Breast epithelium (tissue), 3 donors: Measurements from ENCODE around the gene NFIC.

ENCODE experiments used
- POLR2AphosphoS5 ChIP-seq, 3 donors: sonication (generic); formaldehyde crosslinking; IDR thresholded peaks; one replicate each; pipeline ENCODE4 v1.6.1; 2017; ENCODE audit warnings: antibody characterized with exemption in 3 of 3
- TF ChIP-seq, protein P1 (sequence below), 3 donors: fragments of 450-650 bp; IDR thresholded peaks; one replicate each; pipeline ENCODE4 v1.5.1; 2016 to 2017; ENCODE audit warnings: antibody characterized with exemption in 3 of 3, mild to moderate bottlenecking in 3 of 3, moderate library complexity in 3 of 3

DNA sequence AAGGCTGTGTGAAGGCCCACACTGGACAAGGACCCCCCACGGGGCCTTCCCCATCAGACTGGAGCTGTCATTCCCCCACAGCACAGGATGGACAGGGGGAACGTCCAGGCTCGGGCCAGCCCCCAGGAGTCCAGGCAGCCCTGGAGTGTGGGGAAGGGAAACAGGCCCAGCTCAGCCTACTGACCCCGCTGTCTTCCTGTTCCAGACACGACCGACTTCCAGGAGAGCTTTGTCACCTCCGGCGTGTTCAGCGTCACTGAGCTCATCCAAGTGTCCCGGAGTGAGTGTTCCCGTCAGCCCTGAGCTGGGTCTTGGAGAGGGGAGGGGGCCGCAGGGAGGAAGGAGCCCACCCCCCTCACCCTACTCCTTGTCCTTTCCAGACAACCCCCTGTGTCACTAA, 66.9 kb downstream of the NFIC start:
- TF ChIP-seq, protein P1, sequence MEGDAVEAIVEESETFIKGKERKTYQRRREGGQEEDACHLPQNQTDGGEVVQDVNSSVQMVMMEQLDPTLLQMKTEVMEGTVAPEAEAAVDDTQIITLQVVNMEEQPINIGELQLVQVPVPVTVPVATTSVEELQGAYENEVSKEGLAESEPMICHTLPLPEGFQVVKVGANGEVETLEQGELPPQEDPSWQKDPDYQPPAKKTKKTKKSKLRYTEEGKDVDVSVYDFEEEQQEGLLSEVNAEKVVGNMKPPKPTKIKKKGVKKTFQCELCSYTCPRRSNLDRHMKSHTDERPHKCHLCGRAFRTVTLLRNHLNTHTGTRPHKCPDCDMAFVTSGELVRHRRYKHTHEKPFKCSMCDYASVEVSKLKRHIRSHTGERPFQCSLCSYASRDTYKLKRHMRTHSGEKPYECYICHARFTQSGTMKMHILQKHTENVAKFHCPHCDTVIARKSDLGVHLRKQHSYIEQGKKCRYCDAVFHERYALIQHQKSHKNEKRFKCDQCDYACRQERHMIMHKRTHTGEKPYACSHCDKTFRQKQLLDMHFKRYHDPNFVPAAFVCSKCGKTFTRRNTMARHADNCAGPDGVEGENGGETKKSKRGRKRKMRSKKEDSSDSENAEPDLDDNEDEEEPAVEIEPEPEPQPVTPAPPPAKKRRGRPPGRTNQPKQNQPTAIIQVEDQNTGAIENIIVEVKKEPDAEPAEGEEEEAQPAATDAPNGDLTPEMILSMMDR (IDR thresholded peaks at IDR 0.05) = no peak
- no peak for TF ChIP-seq POLR2AphosphoS5 (IDR thresholded peaks at IDR 0.05)
